HFF-Myc (cell line): ENCODE results near the gene CHST4.

Experiments used
- DNase-seq: peaks from one replicate; pipeline ENCODE4 v3.0.0-alpha.2; 2011; ENCODE audit warnings: low read depth; ENCODE audit errors: extremely low read depth
- H3K4me3 ChIP-seq: replicated peaks from 2 replicates; pipeline ENCODE4 v1.5.1; 2011; ENCODE audit warnings: low read depth, mild to moderate bottlenecking, control low read depth, low read length
- TF ChIP-seq, protein P1 (sequence below): IDR thresholded peaks from 2 replicates; pipeline ENCODE4 v1.5.1; 2012; ENCODE audit warnings: mild to moderate bottlenecking, low read depth, low read length, control low read depth; ENCODE audit errors: missing control alignments

CHST4 gene

DNA sequence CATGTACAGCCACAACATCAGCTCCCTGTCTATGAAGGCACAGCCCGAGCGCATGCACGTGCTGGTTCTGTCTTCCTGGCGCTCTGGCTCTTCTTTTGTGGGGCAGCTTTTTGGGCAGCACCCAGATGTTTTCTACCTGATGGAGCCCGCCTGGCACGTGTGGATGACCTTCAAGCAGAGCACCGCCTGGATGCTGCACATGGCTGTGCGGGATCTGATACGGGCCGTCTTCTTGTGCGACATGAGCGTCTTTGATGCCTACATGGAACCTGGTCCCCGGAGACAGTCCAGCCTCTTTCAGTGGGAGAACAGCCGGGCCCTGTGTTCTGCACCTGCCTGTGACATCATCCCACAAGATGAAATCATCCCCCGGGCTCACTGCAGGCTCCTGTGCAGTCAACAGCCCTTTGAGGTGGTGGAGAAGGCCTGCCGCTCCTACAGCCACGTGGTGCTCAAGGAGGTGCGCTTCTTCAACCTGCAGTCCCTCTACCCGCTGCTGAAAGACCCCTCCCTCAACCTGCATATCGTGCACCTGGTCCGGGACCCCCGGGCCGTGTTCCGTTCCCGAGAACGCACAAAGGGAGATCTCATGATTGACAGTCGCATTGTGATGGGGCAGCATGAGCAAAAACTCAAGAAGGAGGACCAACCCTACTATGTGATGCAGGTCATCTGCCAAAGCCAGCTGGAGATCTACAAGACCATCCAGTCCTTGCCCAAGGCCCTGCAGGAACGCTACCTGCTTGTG is 10.7 kb downstream of the CHST4 start:
- TF ChIP-seq, protein P1, sequence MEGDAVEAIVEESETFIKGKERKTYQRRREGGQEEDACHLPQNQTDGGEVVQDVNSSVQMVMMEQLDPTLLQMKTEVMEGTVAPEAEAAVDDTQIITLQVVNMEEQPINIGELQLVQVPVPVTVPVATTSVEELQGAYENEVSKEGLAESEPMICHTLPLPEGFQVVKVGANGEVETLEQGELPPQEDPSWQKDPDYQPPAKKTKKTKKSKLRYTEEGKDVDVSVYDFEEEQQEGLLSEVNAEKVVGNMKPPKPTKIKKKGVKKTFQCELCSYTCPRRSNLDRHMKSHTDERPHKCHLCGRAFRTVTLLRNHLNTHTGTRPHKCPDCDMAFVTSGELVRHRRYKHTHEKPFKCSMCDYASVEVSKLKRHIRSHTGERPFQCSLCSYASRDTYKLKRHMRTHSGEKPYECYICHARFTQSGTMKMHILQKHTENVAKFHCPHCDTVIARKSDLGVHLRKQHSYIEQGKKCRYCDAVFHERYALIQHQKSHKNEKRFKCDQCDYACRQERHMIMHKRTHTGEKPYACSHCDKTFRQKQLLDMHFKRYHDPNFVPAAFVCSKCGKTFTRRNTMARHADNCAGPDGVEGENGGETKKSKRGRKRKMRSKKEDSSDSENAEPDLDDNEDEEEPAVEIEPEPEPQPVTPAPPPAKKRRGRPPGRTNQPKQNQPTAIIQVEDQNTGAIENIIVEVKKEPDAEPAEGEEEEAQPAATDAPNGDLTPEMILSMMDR = no peak
- no peak for DNase-seq
- H3K4me3 ChIP-seq = no peak overlapping the region

DNA sequence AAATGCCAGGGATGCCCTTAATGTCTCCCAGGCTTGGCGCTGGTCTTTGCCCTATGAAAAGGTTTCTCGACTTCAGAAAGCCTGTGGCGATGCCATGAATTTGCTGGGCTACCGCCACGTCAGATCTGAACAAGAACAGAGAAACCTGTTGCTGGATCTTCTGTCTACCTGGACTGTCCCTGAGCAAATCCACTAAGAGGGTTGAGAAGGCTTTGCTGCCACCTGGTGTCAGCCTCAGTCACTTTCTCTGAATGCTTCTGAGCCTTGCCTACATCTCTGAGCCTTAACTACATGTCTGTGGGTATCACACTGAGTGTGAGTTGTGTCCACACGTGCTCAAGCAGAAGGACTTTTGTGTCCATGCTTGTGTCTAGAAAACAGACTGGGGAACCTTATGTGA is 11.4 kb downstream of the CHST4 start:
- TF ChIP-seq, protein P1 = peak; percentile 64
- no peak for DNase-seq
- no peak overlapping the region for H3K4me3 ChIP-seq

DNA sequence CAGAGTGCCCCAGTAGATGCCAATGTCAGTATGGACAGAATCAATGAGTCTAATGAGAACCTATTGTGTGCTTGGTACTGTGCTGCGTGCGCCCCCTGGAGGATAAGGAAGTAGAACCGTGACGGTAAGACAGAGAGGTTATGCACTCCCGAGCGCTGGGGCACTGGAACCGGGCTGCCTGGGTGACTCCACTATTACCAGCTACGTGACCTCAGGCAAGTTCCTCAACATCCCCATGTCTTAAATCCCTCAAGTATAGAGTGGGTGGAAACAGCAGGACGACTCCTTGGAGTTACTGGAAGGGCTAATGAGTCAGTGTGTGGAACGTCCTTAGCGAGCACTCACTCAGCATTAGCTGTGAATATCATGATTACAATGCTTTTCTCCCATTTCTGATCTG is 16.2 kb downstream of the CHST4 start:
- no peak overlapping the region for H3K4me3 ChIP-seq
- TF ChIP-seq, protein P1 = peak; percentile 84
- no peak for DNase-seq

DNA sequence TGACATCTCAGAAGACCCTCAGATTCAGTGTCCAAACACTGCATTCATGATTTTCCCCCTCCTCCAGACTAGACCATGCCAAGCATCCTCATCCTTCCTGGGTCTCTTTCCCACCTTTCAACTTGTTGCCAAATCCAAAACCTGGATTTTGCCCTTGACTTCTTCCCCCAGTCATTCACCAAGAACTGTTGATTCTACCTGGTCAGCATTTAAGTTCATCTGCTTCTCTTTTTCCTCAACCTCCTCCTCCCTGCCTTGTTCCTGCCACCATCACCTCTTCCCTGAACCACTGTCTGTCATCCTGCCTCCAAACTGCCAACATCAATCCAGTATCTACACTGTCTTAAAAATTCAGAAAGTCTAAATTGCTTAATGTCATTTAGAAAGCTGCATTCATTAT is 20.9 kb downstream of the CHST4 start:
- TF ChIP-seq, protein P1 = no peak
- no peak for DNase-seq
- H3K4me3 ChIP-seq = no peak overlapping the region

DNA sequence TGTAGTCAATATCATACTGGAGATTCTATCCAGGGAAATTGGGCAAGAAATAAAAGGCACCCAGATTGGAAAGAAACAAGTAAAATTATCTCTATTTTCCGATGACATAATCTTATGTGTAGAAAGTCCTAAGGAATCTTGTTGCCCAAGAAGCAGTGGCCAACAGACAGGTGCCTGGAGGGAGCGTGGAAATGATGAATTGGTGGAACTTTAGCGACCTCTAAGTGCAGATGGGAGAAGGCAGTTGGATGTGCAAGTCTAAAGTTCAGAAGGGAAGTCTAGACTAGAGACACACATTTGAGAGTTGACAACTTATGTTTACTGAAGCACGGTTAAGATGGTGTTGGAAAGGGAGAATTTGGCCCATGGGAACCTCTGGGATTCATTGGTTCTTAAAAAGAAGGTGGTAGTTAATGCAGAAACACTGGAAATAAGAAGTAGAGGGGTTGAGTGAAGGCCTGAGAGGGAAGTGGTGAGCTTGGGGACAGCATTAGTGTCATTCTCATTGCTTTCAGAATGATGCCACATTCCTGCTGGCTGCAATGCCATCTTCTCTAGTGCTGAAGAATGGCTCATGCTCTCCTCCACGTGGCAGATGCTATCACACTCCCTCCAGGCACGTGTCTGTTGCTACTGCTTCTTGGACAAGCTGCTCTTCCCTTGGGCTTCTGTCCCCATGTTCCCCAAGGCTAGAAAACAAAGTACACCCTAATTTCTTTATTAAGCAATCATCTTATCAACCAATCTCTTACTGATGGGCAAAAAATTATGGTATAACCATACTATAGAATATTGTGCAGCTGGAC is 26.7 kb downstream of the CHST4 start:
- H3K4me3 ChIP-seq = no peak overlapping the region
- no peak for DNase-seq
- TF ChIP-seq, protein P1 = no peak

DNA sequence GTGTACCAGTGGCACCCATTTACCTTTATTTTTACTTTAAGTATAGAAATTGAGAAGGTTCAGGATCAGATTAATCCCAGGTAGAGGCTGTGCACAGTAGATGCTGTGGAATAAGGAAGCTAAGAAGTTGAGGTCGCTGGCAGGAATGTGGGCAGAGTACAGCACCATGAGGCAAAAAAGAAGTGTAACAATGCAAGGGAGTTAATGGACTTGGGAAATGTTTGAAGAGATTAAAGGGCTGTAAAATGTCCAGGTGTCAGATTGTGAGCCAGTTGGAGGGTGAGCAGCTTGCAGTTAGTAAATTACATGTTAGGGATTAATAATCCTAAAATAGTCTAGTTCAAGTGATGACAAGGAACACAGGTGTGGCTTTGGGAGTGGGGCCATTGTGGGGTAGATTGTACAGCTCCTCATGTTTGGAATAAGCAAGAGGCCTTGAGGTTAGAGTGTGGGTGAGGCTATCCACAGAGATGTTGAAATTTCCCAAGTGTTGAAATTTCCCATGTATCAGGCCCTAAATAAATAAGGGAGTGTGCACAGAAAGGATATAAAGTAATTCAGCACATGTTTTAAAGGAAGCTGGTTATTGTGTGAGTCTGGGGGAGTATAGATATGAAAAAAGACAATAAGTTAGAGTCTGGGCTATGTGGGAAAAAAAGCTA is 29.1 kb downstream of the CHST4 start:
- TF ChIP-seq, protein P1 = no peak
- H3K4me3 ChIP-seq = no peak overlapping the region
- DNase-seq = no peak
